ENCODE measurements around the gene POLR3B.

POLR3B gene

GRCh38 chr12:106519607-106520021 is 162.1 kb downstream of the POLR3B start:
- no peak overlapping the region for H3K4me3 ChIP-seq (replicated peaks; ENCODE audit: low read depth, low read length)
- no peak for TF ChIP-seq CTCF (IDR thresholded peaks at IDR 0.05; ENCODE audit: low read depth, low read length, missing control alignments)
- DNase-seq (ENCODE audit: extremely low read depth, low read depth), result peak; percentile 19

- H3K4me3 ChIP-seq (replicated peaks; ENCODE audit: low read depth, low read length), result no peak overlapping the region
- DNase-seq (ENCODE audit: extremely low read depth, low read depth), result no peak
- no peak for TF ChIP-seq CTCF (IDR thresholded peaks at IDR 0.05; ENCODE audit: low read depth, low read length, missing control alignments)
These were observed 164.4 kb downstream of the POLR3B start for GRCh38 chr12:106521901-106522300.

- H3K4me3 ChIP-seq (replicated peaks; ENCODE audit: low read depth, low read length), result no peak overlapping the region
- no peak for DNase-seq (ENCODE audit: extremely low read depth, low read depth)
- no peak for TF ChIP-seq CTCF (IDR thresholded peaks at IDR 0.05; ENCODE audit: low read depth, low read length, missing control alignments)
These were observed 165.2 kb downstream of the POLR3B start for GRCh38 chr12:106522708-106523107.

GRCh38 chr12:106527356-106527755 is 169.8 kb downstream of the POLR3B start:
- no peak overlapping the region for H3K4me3 ChIP-seq (replicated peaks; ENCODE audit: low read depth, low read length)
- no peak for TF ChIP-seq CTCF (IDR thresholded peaks at IDR 0.05; ENCODE audit: low read depth, low read length, missing control alignments)
- no peak for DNase-seq (ENCODE audit: extremely low read depth, low read depth)

GRCh38 chr12:106541201-106541600 is 183.7 kb downstream of the POLR3B start:
- no peak for TF ChIP-seq CTCF (IDR thresholded peaks at IDR 0.05; ENCODE audit: low read depth, low read length, missing control alignments)
- no peak for DNase-seq (ENCODE audit: extremely low read depth, low read depth)
- no peak overlapping the region for H3K4me3 ChIP-seq (replicated peaks; ENCODE audit: low read depth, low read length)

- no peak for DNase-seq (ENCODE audit: extremely low read depth, low read depth)
- no peak for TF ChIP-seq CTCF (IDR thresholded peaks at IDR 0.05; ENCODE audit: low read depth, low read length, missing control alignments)
- no peak overlapping the region for H3K4me3 ChIP-seq (replicated peaks; ENCODE audit: low read depth, low read length)
These were observed 193.9 kb downstream of the POLR3B start for GRCh38 chr12:106551410-106551809.

- H3K4me3 ChIP-seq (replicated peaks; ENCODE audit: low read depth, low read length), result no peak overlapping the region
- TF ChIP-seq CTCF (IDR thresholded peaks at IDR 0.05; ENCODE audit: low read depth, low read length, missing control alignments), result no peak
- DNase-seq (ENCODE audit: extremely low read depth, low read depth), result no peak
These were observed 194.7 kb downstream of the POLR3B start for GRCh38 chr12:106552228-106552627.
